SJSA1 (cell line): ENCODE data around the gene VPS13D. TPM values are rescaled to one million over a fixed set of nuclear protein-coding genes. Genes with fewer than 3 reads are reported as not detected.

Experiments
- DNase-seq, 2 experiments: peaks; one replicate each; pipeline ENCODE4 v3.0.0-alpha.2; 2015 to 2020; ENCODE audit warnings: low spot score in 2 of 2, low read depth in 1 of 2
- H3K27ac ChIP-seq: fragments of 250-450 bp; sonication (Bioruptor Pico); 2 replicates; pipeline ENCODE4 v1.5.1; 2020; ENCODE audit warnings: mild to moderate bottlenecking, moderate library complexity
- H3K27me3 ChIP-seq: fragments of 250-450 bp; sonication (Bioruptor Pico); replicated peaks from 2 replicates; pipeline ENCODE4 v1.5.1; 2020; ENCODE audit warnings: mild to moderate bottlenecking, moderate library complexity
- H3K36me3 ChIP-seq: fragments of 250-450 bp; sonication (Bioruptor Pico); 2 replicates; pipeline ENCODE4 v1.5.1; 2020; ENCODE audit warnings: mild to moderate bottlenecking
- H3K4me1 ChIP-seq: fragments of 250-450 bp; sonication (Bioruptor Pico); replicated peaks from 2 replicates; pipeline ENCODE4 v1.6.1; 2021; ENCODE audit warnings: mild to moderate bottlenecking
- H3K4me3 ChIP-seq: fragments of 250-450 bp; sonication (Bioruptor Pico); 2 replicates; pipeline ENCODE4 v1.5.1; 2020; ENCODE audit warnings: mild to moderate bottlenecking
- H3K9me3 ChIP-seq: fragments of 250-450 bp; sonication (Bioruptor Pico); replicated peaks from 2 replicates; pipeline ENCODE4 v1.5.1; 2020; ENCODE audit warnings: mild to moderate bottlenecking
- total RNA-seq: library from RNA; depleted of rRNA; stranded (reverse); fragments of >200 nt; shearing (Covaris generic); gene quantifications from 2 replicates; pipeline ENCODE4 v1.2.3, GENCODE V29; 2014

The VPS13D gene
- total RNA-seq, 1 experiment from 2014 or later = 12.9 TPM

DNA sequence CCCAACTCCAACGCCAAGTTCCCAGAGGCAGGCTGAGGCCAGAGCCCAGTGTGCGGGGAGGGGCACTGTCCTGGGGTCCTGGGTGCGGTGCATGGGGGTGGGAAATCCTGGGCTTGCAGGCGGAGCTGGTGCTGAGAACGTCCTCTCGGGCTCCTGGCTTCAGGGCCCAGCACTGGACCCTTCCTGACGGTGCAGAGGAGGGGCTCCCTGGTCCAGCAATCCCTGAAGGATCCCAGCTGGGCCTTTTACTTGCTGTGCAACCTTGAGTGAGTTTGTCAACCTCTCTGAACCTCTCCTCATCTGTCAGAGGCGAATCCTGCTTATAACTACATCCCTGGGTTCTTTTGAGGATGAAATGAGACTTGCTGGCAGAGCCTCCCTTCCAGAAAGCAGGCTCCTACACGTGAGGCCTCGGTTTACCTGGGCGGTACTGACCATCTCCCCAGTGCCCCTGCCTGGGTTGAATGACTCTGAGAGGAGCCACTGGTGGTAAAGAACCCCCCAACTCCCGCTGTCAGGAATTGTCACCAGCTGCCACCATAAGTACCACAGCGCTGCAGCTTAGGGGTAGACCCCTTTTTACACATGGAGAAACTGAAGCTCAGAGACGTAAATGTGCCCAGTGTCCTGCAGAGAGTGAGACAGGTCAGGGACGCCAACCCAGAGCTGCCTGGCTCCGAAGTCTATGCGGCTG, 310.9 kb downstream of the VPS13D start:
- DNase-seq = no peak
- Histone ChIP-seq H3K36me3 (no peaks in the 10 kb centered on the region), H3K4me1 (peaks cover 25% of the 10 kb centered on the region), H3K4me3 (no peak overlapping the region), H3K9me3 (no peaks in the 10 kb centered on the region; the same call in 1 of the 2 replicates), H3K27me3 (no peaks in the 10 kb centered on the region; the same call in 1 of the 2 replicates), H3K27ac (no peak overlapping the region)

DNA sequence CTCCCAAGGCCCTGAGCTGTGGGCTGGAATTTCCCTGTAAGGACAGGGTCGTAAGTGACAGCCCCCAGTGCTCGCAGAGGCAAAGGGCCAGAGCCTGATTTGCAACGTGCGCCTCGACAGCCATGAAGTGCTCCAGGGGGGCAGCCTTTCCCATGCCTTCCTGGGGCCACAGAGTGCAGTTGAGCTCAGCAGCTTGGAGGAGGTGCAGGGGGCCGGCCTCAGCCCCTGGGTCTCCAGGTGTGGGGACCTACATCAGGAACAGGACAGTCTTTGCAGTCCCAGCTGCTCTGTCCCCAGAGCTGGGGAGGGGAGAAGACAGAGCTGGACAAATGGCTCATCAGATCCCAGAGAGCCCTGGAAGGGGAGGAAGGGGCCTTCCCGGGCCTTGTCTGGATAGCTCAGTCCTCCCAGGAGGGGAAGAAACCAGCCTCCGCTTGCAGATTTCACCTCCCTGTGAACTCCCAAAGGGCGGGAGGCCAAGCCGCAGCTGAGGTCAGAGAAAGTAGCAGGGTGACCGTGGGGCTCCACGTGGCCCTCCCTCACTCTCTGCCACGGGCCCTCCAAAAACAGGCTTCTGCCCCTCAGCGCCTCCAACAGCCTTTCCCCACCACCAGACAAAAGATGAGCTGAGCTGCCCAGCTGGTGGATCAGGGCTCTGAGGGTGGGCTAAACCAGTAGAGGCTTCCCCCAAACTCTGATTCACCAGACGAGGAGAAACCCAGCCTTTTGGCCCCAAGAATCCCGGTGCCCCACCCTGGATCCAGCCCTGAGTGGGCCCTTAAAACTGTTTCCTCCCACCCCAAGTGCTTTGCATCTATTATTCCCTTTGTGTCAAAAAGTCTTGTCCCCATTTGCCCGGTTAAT, 311.7 kb downstream of the VPS13D start:
- no peak for DNase-seq
- H3K27me3 ChIP-seq = no peaks in the 10 kb centered on the region; the same call in 1 of the 2 replicates
- H3K27ac ChIP-seq = no peak overlapping the region
- no peaks in the 10 kb centered on the region for H3K36me3 ChIP-seq
- H3K4me1 ChIP-seq = peaks cover 25% of the 10 kb centered on the region
- H3K4me3 ChIP-seq = no peak overlapping the region
- no peaks in the 10 kb centered on the region for H3K9me3 ChIP-seq

GRCh38 chr1:12542138-12542465, 312.3 kb downstream of the VPS13D start:
- Histone ChIP-seq H3K4me1 (peaks cover 25% of the 10 kb centered on the region), H3K9me3 (no peaks in the 10 kb centered on the region), H3K27me3 (no peaks in the 10 kb centered on the region; the same call in 1 of the 2 replicates), H3K4me3 (no peak overlapping the region), H3K27ac (no peak overlapping the region), H3K36me3 (no peaks in the 10 kb centered on the region)
- no peak for DNase-seq

DNA sequence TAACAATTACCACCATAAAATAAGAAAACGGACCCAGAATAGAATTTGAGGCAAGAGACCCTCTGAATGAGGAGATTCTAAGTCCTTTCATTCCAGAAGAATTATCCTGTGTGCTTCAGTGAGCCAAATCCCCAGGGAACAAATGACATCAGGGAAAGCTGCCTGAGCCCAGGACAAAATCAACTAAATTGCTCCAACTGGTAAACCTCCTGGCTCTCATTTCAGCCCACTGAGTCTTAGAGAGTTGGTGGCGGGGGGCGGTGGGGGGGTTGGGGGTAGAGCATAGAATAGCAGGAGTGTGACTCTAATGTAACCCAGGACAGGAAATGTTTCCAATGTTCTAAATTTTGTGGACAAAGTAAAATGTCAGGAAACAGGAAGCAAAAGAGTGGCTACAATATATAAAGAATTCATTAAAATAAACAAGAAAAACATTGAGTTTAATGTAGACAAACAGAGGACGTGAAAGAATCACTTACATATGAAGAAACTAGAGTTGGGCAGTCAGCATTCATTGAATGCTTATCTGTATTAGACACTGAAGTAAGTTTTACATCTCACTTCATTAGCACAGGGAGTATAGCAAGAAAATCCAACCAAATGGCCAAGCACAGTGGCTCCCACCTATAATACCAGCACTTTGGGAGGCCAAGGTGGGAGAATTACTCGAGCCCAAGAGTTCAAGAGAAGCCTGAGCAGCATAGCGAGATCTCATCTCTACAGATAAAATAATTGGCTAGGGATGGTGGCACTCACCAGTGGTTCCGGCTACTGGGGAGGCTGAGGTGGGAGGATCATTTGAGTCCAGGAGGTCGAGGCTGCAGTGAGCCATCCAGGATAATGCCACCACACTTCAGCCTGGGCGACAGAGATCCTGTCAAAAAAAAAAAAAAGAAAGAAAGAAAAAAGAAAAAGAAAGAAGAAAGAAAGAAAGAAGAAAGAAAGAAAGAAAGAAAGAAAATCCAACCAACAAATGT, 313.1 kb downstream of the VPS13D start:
- DNase-seq = no peak
- H3K27ac ChIP-seq = no peak overlapping the region
- no peaks in the 10 kb centered on the region; the same call in 1 of the 2 replicates for H3K27me3 ChIP-seq
- no peak overlapping the region for H3K4me3 ChIP-seq
- no peaks in the 10 kb centered on the region for H3K36me3 ChIP-seq
- H3K9me3 ChIP-seq = no peaks in the 10 kb centered on the region
- H3K4me1 ChIP-seq = peaks cover 25% of the 10 kb centered on the region

DNA sequence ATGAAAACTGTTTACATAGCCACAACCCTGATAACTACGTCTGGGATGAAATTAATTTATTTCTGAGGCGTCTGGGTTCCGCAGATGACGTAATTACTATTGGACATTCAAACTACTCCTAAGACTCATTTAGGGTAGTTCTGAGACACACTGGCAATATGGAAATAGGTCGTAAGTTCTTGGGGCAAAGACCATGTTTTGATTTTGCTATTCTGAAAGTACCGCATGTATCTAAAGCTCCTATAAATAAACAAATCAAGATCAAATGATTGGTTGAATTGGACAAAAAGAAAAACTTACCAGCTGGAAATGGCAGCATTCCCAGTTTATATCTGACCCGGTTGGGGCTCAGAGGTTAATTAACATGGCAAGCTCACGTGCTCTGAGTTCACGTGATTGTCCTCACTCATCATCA, 313.9 kb downstream of the VPS13D start:
- Histone ChIP-seq H3K4me3 (no peak overlapping the region), H3K4me1 (peaks cover 27% of the 10 kb centered on the region), H3K27ac (no peak overlapping the region), H3K27me3 (no peaks in the 10 kb centered on the region; the same call in 1 of the 2 replicates), H3K9me3 (no peaks in the 10 kb centered on the region), H3K36me3 (no peaks in the 10 kb centered on the region)
- DNase-seq = no peak

DNA sequence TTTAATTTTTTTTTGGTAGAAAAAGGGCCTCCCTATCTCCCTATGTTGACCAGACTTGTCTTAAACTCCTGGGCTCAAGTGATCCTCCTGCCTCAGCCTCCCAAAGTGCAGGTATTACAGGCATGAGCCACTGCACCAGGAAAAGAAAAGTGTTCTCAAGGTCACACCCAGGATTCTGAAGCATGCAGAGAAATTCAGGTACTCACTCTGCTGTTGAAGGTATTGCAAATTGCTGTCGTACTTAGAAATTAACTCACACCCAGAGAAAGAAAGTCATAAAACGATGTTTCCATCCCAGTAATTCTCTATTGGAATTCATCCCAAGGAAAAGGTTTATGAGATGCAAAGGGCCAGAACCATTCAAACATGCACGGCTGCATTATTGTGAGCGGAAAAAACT, 314.5 kb downstream of the VPS13D start:
- H3K36me3 ChIP-seq = no peaks in the 10 kb centered on the region
- no peaks in the 10 kb centered on the region; the same call in 1 of the 2 replicates for H3K27me3 ChIP-seq
- no peak overlapping the region for H3K27ac ChIP-seq
- no peak for DNase-seq
- no peak overlapping the region for H3K4me3 ChIP-seq
- H3K4me1 ChIP-seq = peaks cover 33% of the 10 kb centered on the region
- H3K9me3 ChIP-seq = no peaks in the 10 kb centered on the region

DNA sequence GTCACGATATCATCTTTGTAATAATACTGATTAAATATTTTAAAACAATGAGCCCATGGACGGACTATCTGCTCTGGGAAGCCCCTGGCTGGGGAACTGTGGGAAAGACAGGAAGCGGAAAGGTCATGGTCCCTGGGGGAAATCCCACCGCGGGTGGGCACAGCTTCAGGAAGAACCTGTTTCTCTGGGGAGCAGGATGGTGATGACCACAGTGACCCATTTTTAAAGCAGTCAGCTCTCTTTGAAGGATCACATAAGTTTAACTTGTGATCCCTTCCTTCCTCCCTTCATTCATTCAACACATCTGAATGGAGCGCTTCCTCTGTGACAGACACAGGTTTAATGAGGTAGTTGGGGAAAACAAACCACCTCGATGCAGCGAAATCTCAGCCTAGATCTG, 315.2 kb downstream of the VPS13D start:
- H3K9me3 ChIP-seq = no peaks in the 10 kb centered on the region
- H3K4me1 ChIP-seq = peaks cover 33% of the 10 kb centered on the region
- no peaks in the 10 kb centered on the region; the same call in 1 of the 2 replicates for H3K27me3 ChIP-seq
- DNase-seq = no peak
- H3K36me3 ChIP-seq = no peaks in the 10 kb centered on the region
- no peak overlapping the region for H3K4me3 ChIP-seq
- H3K27ac ChIP-seq = no peak overlapping the region

DNA sequence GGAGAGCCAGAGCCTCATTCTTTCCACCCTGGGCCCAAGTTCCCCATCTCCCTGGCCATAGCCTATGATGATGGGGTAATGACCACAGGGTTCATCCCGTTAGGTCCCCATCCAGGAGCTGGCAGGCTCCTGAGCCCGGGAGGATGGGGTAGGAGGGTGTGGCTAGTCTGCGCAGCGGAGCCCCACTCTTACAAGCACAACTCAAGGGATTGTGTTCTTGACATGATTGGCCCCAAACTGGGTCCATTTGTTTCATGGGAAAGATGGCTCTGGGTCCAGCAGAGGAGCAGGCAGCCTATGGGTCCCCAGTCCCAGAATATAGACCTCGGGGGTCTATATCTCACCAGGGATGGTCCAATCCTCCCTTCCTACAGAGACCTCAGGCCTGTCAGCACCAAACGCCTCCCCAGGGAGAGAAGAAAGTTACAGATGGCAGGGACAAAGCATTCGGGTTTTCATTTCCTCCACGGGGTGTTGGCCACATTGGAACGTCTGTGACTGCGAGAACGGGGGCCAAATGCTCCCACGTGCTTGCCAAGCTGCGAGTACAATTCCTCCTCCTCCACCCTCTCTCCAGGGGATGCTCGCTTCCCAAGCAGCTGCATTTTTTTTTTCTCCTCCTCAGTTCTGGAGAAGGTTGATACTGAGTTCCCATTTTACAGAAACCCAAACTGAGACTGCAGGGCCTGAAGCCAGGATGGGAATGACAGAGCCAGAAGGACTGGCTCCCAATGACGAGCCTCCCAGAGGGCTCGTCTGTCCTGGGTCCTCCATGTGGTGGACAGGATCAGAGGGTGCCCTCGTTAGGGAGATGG, 317.1 kb downstream of the VPS13D start:
- DNase-seq = no peak

DNA sequence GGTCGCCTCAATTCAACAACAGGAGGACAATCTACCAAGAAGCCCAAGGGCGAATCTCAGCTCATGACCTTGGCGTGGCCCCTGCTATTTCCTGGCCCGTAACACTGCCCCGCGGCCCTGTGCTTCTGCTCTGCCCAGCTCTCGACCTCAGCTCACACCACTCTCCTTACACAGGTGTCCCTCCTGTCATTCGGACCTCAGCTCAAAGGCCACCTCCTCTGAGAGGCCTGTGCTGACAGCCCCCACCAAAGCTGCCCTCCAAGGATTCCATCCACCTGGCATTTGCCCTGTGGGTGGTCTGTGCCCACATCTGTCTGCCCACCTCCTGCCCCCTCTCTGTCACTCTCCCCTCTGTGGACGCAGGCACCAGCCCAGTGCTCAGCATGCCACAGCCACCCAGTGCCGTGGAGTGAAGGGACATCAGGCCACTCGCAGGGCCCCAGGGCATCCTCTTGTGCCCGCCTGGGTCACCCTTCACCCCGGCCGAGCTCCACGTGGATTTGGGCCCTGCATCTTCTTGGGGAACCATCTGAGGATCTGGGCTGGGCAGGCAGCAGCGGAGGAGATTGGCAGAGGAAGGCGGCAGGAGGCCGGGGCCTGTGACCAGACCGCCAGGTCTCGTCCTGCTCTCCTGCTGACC, 317.9 kb downstream of the VPS13D start:
- DNase-seq = no peak

More for the DNA sequence above, 317.1 kb downstream of the VPS13D start:
- H3K4me1 ChIP-seq = peaks cover 20% of the 10 kb centered on the region
- no peaks in the 10 kb centered on the region; the same call in 1 of the 2 replicates for H3K27me3 ChIP-seq
- no peak overlapping the region for H3K27ac ChIP-seq
- no peak overlapping the region for H3K4me3 ChIP-seq
- no peaks in the 10 kb centered on the region for H3K9me3 ChIP-seq
- no peaks in the 10 kb centered on the region for H3K36me3 ChIP-seq

GRCh38 chr1:12548279-12548972, 318.6 kb downstream of the VPS13D start:
- no peaks in the 10 kb centered on the region; the same call in 1 of the 2 replicates for H3K27me3 ChIP-seq

More for the DNA sequence above, 317.9 kb downstream of the VPS13D start:
- H3K36me3 ChIP-seq = no peaks in the 10 kb centered on the region
- no peak overlapping the region for H3K4me3 ChIP-seq
- peaks cover 20% of the 10 kb centered on the region for H3K4me1 ChIP-seq
- H3K27me3 ChIP-seq = no peaks in the 10 kb centered on the region; the same call in 1 of the 2 replicates
- no peak overlapping the region for H3K27ac ChIP-seq
- no peaks in the 10 kb centered on the region for H3K9me3 ChIP-seq

DNA sequence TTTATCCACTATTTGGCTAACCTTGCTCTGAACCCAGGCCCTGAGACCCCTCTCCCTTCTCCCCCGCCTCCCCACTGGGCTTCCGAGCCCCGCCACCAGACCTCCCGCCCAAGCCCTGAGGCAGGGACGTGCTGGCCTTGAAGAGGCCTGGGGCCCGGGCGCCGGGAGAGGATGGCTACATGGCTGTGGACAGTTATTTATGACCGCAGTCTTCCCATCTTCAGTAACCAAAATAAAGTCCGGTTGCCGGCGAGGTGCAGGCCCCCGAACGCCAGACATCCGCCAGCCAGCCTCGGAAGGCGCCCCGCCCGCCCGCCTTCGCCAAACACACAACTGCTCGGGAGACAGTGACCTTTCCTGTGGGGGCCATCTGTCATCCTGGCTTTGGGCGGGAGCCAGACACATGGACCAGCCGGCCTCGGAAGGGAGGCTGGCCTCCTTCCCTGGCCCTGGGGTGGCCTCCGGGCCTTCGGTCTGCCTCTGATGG, 319.2 kb downstream of the VPS13D start:
- H3K27me3 ChIP-seq = no peaks in the 10 kb centered on the region
- H3K4me3 ChIP-seq = no peak overlapping the region
- peak overlapping the region; percentile 1; the same call in 1 of the 2 replicates for H3K27ac ChIP-seq
- peaks cover 20% of the 10 kb centered on the region for H3K4me1 ChIP-seq
- H3K9me3 ChIP-seq = no peaks in the 10 kb centered on the region
- no peak for DNase-seq
- no peaks in the 10 kb centered on the region for H3K36me3 ChIP-seq

More at GRCh38 chr1:12548279-12548972, 318.6 kb downstream of the VPS13D start:
- H3K4me1 ChIP-seq = peaks cover 20% of the 10 kb centered on the region
- no peaks in the 10 kb centered on the region for H3K9me3 ChIP-seq
- no peak overlapping the region for H3K4me3 ChIP-seq
- no peak overlapping the region for H3K27ac ChIP-seq
- H3K36me3 ChIP-seq = no peaks in the 10 kb centered on the region
- DNase-seq = no peak
